Stimulated activated CD4-positive, alpha-beta T cell treated with anti-CD3 and anti-CD28 coated beads, Interleukin-15, amount 100 ng/mL, for 1 hour (primary cell): ENCODE data around the gene HDAC10.

Source experiments
- DNase-seq, 2 donors: peaks; one replicate each; pipeline ENCODE4 v3.0.0-alpha.2; 2020; ENCODE audit warnings: low read depth in 1 of 2, low spot score in 1 of 2

HDAC10 gene

GRCh38 chr22:50271519-50271970 is 20.5 kb upstream of the HDAC10 start:
- peak in 1 of 2 donors; percentile 52 for DNase-seq

- DNase-seq, result peak; percentile 51
Observed at GRCh38 chr22:50270666-50271394, 19.8 kb upstream of the HDAC10 start.

GRCh38 chr22:50269970-50270665 is 19.1 kb upstream of the HDAC10 start, which contains the start of gene MAPK11:
Gene MAPK11, minus strand, starts transcription at chr22:50270380. Its CDS starts 88 bp downstream, at chr22:50270292.
- DNase-seq, result peak; percentile 48 to 60

- no peak for DNase-seq
Observed at GRCh38 chr22:50269573-50269969, 18.5 kb upstream of the HDAC10 start.

- no peak for DNase-seq
Observed at GRCh38 chr22:50268655-50269113, 17.6 kb upstream of the HDAC10 start.

- peak in 1 of 2 donors; percentile 46 for DNase-seq
Observed at GRCh38 chr22:50267591-50268390, 16.7 kb upstream of the HDAC10 start.

- no peak for DNase-seq
Observed at GRCh38 chr22:50266994-50267393, 15.9 kb upstream of the HDAC10 start.

- DNase-seq, result no peak
Observed at GRCh38 chr22:50264946-50265669, 14.0 kb upstream of the HDAC10 start.

GRCh38 chr22:50264104-50264745 is 13.2 kb upstream of the HDAC10 start:
- no peak for DNase-seq

- DNase-seq, result no peak
Observed at GRCh38 chr22:50262973-50263617, 12.0 kb upstream of the HDAC10 start.

GRCh38 chr22:50262460-50262911 is 11.4 kb upstream of the HDAC10 start:
- no peak for DNase-seq

GRCh38 chr22:50261615-50262459 is 10.8 kb upstream of the HDAC10 start, which contains the start of gene MAPK12:
Gene MAPK12, minus strand, starts transcription at chr22:50261683. Its CDS starts 174 bp downstream, at chr22:50261509.
- DNase-seq, result no peak

- DNase-seq, result no peak
Observed at GRCh38 chr22:50260801-50261614, 9.9 kb upstream of the HDAC10 start.

- no peak for DNase-seq
Observed at GRCh38 chr22:50260434-50260800, 9.4 kb upstream of the HDAC10 start.

- DNase-seq, result no peak
Observed at GRCh38 chr22:50259302-50259701, 8.2 kb upstream of the HDAC10 start.

GRCh38 chr22:50258361-50259292 is 7.6 kb upstream of the HDAC10 start:
- no peak for DNase-seq
